Ovary (tissue), 3 donors: Measurements from ENCODE around the gene COL6A3.

Experiments
- CTCF ChIP-seq, 3 donors: fragments of 450-650 bp in 2 of 3; fragments of 200-600 bp in 1 of 3; IDR thresholded peaks; one replicate each; pipeline versions ENCODE4 v1.5.1 to v1.8.0; 2016 to 2022; ENCODE audit warnings: antibody characterized with exemption in 3 of 3, mild to moderate bottlenecking in 1 of 3
- POLR2A ChIP-seq: fragments of 450-650 bp; IDR thresholded peaks from one replicate; pipeline ENCODE4 v1.6.1; 2017; ENCODE audit warnings: antibody characterized with exemption, mild to moderate bottlenecking, moderate library complexity
- donor health status: DM: no; HTN: no; CAD: no.

GRCh38 chr2:237380768-237381167, 33.2 kb downstream of the COL6A3 start:
- TF ChIP-seq CTCF (IDR thresholded peaks at IDR 0.05) (no peak), POLR2A (no peak)
